IPS-18c (cell line): ENCODE results near the gene BCAS1.
"Not testable (repeated sequence)": the region's sequence is repeated elsewhere in the genome, so short reads cannot be mapped to it uniquely, and the experiment has no call there.

Source experiments
- H3K4me3 ChIP-seq: 2 replicates; pipeline ENCODE4 v1.7.0; 2013; ENCODE audit warnings: low read depth, mild to moderate bottlenecking, low read length, moderate library complexity; ENCODE audit not compliant: insufficient read depth
- H3K9me3 ChIP-seq: one replicate; pipeline ENCODE4 v1.6.1; 2013; ENCODE audit warnings: mild to moderate bottlenecking, low read length, moderate library complexity; ENCODE audit not compliant: control insufficient read depth, insufficient read depth

Gene BCAS1

DNA sequence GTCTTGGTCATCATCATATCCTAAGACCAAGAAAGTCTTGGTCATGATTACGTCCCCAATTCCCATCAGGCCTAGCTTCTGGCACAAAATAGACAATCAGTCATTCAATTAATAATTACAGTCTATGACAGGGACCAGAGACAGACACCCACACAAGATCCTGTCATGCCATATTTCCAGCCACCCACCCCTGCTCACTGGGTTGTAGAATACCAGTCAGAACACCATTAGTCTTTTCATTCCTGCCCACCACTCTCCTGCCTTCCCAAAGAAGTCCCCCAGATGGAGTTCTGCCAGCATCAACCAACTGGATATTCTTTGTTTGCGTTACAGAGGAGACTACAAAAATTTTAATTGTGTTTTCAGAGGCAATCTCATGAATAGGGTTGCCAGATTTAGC, 81.0 kb downstream of the BCAS1 start:
- no peak overlapping the region for H3K4me3 ChIP-seq
- no peaks in the 10 kb centered on the region for H3K9me3 ChIP-seq

DNA sequence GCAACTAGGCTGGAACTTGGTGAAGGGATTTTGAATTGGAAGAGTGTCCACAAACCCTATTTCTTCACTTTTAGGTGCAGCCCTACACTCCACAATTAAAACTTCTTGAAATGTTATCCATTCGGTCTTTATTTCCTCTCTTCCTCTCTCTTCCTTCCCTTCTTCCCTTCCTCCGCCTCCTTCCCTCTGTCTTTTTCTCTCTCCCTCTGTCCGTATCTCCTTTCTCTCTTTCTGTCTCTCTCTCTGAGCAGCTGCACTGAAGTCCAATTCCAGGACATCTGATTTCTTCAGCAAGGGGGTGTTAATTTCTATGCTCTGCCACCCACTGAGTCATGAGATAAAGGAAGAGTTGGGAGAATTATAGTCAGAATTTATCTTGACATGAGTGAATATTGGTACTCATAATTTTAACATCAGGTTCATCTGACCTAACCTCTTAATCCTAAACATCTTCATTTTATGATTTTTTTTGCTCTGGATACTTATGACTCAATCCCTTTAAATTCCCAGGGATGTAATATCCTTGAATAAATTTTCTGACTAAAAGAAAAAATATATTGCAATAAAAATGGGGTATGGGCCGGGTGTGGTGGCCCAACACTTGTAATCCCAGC, 84.2 kb downstream of the BCAS1 start:
- H3K9me3 ChIP-seq = no peaks in the 10 kb centered on the region
- no peak overlapping the region for H3K4me3 ChIP-seq

DNA sequence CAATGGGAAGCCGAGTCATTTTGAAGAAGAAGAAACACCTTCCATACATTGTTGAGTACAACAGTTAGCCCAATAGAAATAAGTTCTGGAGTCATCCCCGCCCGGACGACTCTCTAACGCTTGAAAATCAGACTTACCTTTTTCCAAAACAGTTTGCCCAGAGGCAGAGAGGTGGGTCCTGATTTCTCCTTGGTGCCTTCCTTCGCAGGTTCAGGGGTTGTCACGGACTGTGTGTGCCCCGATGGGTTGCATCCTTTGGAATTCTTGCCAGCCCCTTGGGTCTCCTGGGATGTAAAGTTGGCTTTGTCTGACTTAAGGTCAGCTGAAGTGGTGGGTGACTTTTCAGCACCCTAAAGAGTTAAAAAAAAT, 85.3 kb downstream of the BCAS1 start:
- no peak overlapping the region for H3K4me3 ChIP-seq
- no peaks in the 10 kb centered on the region for H3K9me3 ChIP-seq

DNA sequence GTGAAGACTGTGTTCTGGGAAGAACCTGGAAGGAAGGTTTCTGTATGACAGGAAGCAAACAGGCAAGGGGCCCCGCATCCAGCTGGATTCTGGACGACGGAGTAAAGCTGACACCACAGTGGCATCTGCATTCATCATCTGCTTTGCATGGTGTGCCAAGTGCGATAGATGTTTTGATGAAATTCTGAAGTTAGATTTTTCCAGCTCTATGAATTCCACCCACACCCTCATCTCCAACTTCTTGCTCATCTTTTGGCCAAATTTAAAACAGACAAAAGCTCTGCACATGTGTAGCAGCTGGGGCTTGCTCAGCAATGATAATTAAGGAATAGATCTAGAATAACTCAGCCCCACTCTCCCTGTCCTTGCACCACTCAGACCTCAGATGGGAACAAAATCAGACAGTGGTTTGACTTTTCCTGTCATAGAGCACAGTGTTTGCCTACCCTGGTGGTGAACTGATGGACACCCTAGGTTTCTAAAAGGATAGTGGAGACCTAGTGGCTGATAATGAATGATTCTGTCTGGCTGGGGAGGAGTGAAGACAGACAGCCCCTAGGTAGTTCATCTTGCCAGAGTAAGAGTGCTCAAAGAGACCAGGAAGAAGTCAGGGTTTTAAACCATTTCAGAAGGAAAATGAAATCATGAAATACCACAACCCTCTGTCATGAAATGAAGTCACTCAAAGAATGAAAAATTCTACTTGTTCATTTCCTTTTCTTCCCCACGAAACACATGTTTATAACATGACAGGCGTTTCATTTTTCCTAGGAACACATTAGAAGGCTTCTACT, 85.8 kb downstream of the BCAS1 start:
- H3K9me3 ChIP-seq = no peaks in the 10 kb centered on the region
- H3K4me3 ChIP-seq = no peak overlapping the region

DNA sequence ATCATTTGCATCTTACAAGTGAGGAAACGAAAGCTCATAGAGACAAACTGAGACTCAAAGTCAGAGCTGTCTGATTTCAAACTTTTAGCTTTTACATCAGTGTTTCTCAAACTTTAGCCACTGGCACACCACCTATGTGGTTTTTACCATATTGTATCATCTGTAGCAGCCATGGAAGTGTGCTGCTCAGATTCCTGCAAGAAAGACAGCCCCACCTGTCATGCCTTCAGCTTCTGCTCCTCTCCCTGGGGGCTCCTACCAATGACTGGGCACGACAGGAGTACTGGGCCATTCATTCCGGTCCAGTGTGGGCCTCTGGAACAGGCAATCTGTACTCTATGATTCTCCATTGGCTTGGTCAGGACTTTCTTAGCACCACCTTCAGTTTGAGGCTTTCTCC, 87.0 kb downstream of the BCAS1 start:
- Histone ChIP-seq H3K4me3 (no peak overlapping the region), H3K9me3 (no peaks in the 10 kb centered on the region)

DNA sequence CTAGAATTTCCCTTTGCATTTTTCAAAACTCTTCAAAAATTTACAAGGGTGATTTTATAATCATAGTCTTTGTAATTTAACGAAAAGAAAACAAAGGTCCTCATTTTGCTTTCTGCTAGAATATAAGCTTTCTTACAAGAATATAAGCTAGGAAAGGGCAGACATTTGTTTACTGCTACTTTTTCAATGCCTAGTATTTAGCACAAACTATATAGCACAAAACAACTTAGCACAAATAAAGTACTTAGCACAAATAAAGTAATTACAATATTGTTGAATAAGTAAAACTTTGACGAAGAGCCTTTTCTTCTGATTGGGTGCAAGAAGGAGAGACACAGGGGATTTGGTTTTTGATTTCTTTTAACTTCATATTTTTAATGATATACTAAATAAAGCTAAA, 87.8 kb downstream of the BCAS1 start:
- Histone ChIP-seq H3K4me3 (no peak overlapping the region), H3K9me3 (no peaks in the 10 kb centered on the region)

DNA sequence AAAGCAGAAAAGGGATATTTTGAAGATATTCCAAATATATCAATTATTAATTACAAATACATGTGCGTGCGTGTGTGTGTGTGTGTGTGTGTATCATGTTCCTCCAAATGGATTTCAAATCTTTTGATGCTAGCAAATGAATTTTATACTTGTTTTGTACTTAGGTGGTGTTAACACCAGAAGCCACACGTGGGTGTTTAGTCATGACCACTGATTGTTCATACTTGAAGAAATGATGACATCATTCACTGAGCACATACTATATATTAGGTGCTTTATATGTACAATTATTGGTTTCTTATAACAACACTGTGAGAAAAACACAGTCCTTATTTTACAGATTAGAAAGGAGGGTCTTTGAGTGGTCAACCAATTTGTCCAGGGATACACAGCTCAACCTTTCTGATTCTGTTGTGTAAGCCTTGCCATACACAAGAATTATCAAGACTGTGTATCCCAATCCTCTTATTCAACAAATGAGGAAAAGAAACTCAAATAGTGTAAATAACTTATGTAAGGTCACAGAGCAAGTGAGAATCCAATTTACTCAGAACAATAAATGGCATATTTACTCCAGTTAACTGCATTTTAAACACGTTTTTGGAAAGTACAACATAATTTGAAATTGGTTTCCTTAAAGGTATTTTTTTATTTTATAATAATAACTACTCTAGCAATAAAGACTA, 88.5 kb downstream of the BCAS1 start:
- Histone ChIP-seq H3K4me3 (no peak overlapping the region), H3K9me3 (no peaks in the 10 kb centered on the region)

DNA sequence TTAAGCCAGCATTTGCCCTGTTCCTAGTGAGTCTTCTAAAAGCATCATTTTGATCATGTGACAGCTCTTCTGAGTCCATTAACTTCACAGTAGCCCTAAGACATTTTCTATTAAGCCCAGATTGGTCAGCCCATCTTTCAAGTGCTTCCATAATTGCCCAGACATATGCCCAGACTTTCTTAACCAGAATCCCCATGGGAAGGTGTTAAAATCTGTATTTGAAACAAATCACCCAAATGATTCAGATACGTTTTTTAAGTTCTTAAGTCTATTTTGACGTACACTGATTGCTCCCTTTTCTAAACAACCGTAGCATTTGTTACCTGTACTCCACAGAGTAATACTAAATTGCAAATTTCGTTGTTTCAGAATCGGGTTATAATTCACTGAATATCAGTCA, 89.3 kb downstream of the BCAS1 start:
- H3K4me3 ChIP-seq = no peak overlapping the region
- H3K9me3 ChIP-seq = no peaks in the 10 kb centered on the region

DNA sequence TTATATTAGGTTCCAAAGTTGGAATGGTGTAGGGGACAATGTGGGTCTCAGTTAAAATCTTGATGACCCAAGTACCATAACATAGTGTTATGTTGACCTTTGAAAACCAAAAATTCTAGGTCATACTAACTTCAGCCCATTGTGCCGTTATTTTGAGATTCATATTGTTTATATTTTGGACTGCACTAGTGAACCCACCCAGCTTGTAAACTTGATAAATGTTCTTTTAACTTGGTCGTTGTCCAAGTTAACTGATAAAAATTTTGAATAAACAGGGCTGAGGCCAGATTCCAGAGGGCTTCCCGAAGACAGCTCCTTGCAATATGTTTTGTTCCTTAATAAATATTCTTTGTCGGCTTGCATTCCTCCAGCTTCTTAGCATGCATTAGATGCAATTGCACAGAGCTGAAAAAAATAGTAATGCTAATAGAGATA, 90.3 kb downstream of the BCAS1 start:
- no peaks in the 10 kb centered on the region for H3K9me3 ChIP-seq
- no peak overlapping the region for H3K4me3 ChIP-seq

DNA sequence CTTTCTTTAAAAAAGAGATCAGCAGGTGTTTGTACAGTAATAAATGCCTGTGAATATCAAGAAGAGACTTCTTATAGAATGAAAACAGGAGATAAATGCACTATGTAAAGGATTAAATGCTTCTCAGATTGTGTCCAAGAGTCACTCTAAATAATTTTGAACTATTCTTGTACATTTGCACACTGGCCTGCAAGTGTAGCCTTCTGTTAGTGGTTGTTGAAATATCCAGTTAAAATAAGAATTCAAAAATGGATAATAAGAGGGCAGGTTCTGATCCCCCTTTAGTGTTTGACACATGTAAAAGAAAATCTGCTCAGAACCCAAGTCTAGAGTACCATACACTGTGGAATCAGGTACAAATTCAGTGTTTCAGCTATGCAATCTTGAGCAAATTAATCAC, 91.9 kb downstream of the BCAS1 start:
- Histone ChIP-seq H3K4me3 (no peak overlapping the region), H3K9me3 (no peaks in the 10 kb centered on the region)

DNA sequence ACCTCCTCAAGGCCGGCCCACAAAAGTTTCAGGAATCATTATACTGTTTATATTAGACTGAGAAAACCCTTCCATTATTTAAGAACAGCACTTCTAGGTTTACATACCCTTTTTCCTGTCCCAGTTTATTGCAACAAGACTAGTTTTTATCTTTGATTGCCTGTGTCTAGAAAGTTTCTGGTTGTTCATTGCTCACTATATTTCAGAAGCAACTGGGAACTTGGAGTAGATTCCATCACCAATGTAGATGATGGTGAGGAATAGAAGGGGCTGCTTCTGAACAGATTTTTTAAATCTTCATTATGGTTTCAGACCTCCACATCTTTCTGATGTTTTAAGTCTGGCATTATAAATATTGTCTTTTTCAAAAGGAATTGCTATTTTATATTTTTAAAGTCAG, 93.0 kb downstream of the BCAS1 start:
- no peak overlapping the region for H3K4me3 ChIP-seq
- no peaks in the 10 kb centered on the region for H3K9me3 ChIP-seq

DNA sequence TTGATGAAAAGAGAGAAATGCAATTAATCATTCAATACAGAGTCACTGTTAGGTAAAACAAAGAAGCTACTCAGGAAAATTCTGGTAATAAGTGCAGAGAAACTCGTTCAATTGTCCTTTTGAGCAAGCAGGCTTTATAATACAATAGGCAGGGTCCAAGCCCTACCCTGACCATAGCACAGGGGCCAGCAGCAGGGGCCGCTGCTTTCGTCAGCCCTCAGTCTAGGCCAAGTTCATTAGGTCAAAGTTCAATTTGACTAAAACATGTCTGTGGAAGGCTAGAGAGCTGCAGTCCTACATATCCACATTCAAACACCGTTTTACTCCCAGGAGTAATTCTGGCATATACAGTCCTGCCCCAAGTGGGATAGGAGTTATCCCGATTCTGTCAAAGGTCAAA, 94.6 kb downstream of the BCAS1 start:
- H3K4me3 ChIP-seq = no peak overlapping the region
- no peaks in the 10 kb centered on the region for H3K9me3 ChIP-seq

DNA sequence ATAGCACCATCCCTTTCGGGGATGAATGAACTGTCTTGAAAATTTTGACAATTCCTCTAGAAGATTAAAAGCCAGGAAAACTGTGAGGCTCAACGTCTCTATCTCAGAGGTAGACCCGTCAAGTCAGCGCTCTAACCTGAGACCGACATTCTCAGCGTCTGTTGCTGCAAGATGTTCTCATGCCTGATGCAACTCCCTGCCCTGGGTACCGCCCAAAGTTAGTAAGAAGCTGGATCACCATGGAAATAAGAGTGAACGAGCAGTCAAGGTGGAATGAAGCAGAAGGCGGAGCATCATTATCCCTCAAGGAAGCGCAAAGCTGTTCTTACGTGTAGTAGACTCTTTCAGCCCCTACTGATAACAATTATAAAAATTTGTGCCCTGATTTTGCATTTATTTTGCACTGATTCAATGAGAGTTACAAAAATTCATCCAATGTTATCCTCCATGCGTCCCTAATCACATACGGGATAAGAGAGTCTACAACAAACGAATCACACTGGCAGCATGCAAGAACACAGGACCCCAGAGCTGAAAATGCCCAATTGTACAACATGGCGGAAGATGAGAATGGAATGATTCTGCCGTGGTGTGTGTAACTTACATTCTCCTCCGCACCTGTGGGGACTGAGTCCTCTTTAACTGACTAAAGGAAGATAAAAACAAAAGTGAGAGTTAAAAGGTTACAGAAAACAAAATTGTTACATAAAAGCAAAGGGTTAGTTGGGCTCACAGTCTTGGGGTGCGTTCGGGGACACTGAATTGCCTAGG, 95.4 kb downstream of the BCAS1 start:
- no peaks in the 10 kb centered on the region for H3K9me3 ChIP-seq
- no peak overlapping the region for H3K4me3 ChIP-seq

DNA sequence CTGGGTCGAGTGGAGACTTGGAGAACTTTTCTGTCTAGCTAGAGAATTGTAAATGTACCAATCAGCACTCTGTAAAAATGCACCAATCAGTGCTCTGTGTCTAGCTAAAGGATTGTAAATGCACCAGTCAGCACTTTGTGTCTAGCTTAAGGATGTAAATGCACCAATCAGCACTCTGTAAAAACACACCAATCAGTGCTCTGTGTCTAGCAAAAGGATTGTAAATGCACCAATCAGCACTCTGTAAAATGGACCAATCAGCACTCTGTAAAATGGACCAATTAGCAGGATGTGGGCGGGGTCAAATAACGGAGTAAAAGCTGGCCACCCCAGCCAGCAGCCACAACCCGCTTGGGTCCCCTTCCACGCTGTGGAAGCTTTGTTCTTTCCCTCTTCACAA, 96.5 kb downstream of the BCAS1 start:
- not testable (repeated sequence) for H3K9me3 ChIP-seq, H3K4me3 ChIP-seq

DNA sequence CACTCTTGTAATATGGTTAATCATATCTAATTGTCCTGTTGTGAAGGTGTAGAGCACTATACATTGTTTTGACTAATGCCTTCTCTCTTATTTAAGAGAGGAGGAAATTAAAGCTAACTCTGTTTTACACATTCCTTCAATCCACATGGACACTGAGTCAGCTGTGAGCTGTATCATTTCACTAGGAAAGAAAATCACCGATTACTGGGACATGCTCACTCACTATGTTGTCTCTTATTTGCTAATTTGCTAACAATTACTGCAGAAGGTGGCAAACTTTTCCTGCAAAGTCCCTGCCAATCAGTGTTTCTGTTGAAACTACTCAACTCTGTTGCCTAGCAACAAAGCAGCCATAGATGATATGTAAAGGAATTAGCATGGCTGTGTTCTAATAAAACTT, 98.2 kb downstream of the BCAS1 start:
- Histone ChIP-seq H3K4me3 (no peak overlapping the region), H3K9me3 (no peaks in the 10 kb centered on the region)

DNA sequence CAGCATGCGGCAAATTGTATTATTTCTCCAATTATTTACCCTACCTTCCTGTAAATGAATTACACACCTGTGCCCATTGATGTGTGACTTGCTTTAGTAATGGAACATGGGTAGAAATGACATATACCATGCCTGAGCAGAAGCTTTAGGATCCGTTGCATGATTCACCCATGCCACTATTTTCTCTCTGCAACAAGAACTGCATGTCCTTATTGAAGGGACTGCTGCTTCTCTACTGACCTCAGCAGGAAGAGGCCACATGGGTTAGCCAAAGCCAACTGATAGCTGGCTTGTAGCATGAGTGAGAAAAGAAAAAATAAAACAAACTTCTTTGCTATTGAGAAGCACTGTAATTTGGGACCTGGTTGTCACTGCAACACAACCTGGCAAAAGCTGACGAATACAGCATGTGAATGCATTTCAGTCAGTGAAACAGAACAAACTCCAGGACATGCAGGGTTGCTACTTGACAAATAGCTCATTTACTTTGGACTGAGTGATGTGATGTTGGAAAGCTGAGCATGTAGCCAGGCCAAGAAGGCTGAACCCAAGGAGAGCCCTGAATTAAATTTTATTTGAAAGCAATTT, 99.2 kb downstream of the BCAS1 start:
- no peak overlapping the region for H3K4me3 ChIP-seq
- H3K9me3 ChIP-seq = no peaks in the 10 kb centered on the region

DNA sequence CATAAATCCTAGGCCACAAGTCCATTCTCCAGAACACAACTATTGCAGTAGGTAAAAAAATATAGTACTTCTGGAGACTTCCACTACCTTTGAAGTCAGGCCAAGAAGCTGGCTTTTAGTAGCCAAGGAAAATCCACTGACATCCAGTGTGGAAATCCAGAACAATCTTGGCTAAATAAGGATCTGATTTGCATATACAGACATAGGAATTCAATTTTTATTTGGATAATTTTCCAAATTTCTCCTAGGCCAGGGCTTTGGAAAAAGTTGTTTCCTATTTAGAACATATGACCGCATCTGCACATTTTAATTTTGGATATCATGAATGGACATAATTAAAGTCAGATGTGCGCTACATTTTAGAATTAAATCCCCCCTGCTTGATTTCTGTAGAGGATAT, 100.2 kb downstream of the BCAS1 start:
- no peak overlapping the region for H3K4me3 ChIP-seq
- H3K9me3 ChIP-seq = no peaks in the 10 kb centered on the region
